Spleen (tissue), 7 donors: ENCODE data around the gene CORT.

ENCODE experiments used
- CTCF ChIP-seq, 11 experiments: fragments of 200-600 bp in 7 of 11; fragments of 450-650 bp in 4 of 11; sonication (generic) in 4 of 11; IDR thresholded peaks in 8 of 11; conservative IDR thresholded peaks in 3 of 11; 1 replicate in 7 of 11; 2 replicates in 4 of 11; pipeline versions ENCODE4 v1.4.0 to v1.8.0; 2016 to 2021; ENCODE audit warnings: antibody characterized with exemption in 11 of 11, inconsistent platforms in 4 of 11, mild to moderate bottlenecking in 1 of 11
- POLR2A ChIP-seq, 3 donors: fragments of 450-650 bp; IDR thresholded peaks; one replicate each; pipeline ENCODE4 v1.5.1; 2017; ENCODE audit warnings: antibody characterized with exemption in 3 of 3, mild to moderate bottlenecking in 1 of 3
- POLR2AphosphoS5 ChIP-seq, 3 donors: sonication (generic); formaldehyde crosslinking; IDR thresholded peaks; one replicate each; pipeline ENCODE4 v1.5.1; 2017; ENCODE audit warnings: antibody characterized with exemption in 3 of 3
- donor health status: DM: no; HTN: no; CAD: no; lungs with moderate emphysema.
- donor health status: DM: no; HTN: no; CAD: no.
- donor health status: DM: no; HTN: no; CAD: no.

GRCh38 chr1:10415211-10415930, 34.5 kb upstream of the CORT start:
- TF ChIP-seq CTCF (IDR thresholded peaks at IDR 0.05 in 8 of 11, conservative IDR thresholded peaks at IDR 0.05 in 3 of 11): peak in 1 of 11 experiments; percentile 15
- TF ChIP-seq POLR2A (IDR thresholded peaks at IDR 0.05): no peak
- peak in 1 of 3 donors; percentile 79 for TF ChIP-seq POLR2AphosphoS5 (IDR thresholded peaks at IDR 0.05)
